Measurements from ENCODE around the gene LRRTM2.

LRRTM2 gene

DNA sequence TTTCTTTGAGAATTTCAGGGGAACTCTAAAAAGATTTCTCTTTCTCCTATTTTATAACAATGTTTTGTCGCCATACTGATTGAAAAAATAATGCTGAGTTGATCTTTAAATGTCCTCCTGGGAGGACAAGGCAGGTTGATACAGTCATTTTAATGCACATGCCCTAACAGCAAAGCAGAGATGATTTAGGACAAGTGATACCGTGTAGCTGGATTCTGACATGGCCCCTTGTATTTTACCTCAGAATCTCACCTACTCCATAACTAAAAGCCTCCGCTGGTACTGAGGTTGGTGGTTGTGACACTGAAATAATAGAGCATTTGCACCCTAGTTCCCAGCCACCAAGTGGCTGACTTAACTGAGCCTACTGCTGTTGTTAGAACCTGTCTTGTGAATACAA, 811 bp upstream of the LRRTM2 start:
- TF ChIP-seq ISL1 (CRISPR knock-in tag; IDR thresholded peaks at IDR 0.05) = no peak
- TF ChIP-seq TCF4 (CRISPR knock-in tag; IDR thresholded peaks at IDR 0.05; ENCODE audit: borderline replicate concordance) = no peak
- TF ChIP-seq CSDC2 (CRISPR knock-in tag; IDR thresholded peaks at IDR 0.05) = no peak
- no peak for TF ChIP-seq ZFP3 (CRISPR knock-in tag; IDR thresholded peaks at IDR 0.05)
- TF ChIP-seq, protein P1, sequence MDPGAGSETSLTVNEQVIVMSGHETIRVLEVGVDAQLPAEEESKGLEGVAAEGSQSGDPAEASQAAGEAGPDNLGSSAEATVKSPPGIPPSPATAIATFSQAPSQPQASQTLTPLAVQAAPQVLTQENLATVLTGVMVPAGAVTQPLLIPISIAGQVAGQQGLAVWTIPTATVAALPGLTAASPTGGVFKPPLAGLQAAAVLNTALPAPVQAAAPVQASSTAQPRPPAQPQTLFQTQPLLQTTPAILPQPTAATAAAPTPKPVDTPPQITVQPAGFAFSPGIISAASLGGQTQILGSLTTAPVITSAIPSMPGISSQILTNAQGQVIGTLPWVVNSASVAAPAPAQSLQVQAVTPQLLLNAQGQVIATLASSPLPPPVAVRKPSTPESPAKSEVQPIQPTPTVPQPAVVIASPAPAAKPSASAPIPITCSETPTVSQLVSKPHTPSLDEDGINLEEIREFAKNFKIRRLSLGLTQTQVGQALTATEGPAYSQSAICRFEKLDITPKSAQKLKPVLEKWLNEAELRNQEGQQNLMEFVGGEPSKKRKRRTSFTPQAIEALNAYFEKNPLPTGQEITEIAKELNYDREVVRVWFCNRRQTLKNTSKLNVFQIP (CRISPR knock-in tag; IDR thresholded peaks at IDR 0.05; ENCODE audit: borderline replicate concordance, low read depth) = no peak
- TF ChIP-seq ESRRG (CRISPR knock-in tag; IDR thresholded peaks at IDR 0.05) = no peak
- ATAC-seq = no peak

GRCh38 chr5:138875552-138875875, 379 bp upstream of the LRRTM2 start:
- TF ChIP-seq SNAI2 (CRISPR knock-in tag; IDR thresholded peaks at IDR 0.05) = no peak
- no peak for TF ChIP-seq RARB (CRISPR knock-in tag; IDR thresholded peaks at IDR 0.05)
- no peak for TF ChIP-seq ISL1 (CRISPR knock-in tag; IDR thresholded peaks at IDR 0.05)
- no peak for TF ChIP-seq ZFP3 (CRISPR knock-in tag; IDR thresholded peaks at IDR 0.05)
- TF ChIP-seq TOX (CRISPR knock-in tag; IDR thresholded peaks at IDR 0.05; ENCODE audit: borderline replicate concordance) = no peak
- TF ChIP-seq, protein P2, sequence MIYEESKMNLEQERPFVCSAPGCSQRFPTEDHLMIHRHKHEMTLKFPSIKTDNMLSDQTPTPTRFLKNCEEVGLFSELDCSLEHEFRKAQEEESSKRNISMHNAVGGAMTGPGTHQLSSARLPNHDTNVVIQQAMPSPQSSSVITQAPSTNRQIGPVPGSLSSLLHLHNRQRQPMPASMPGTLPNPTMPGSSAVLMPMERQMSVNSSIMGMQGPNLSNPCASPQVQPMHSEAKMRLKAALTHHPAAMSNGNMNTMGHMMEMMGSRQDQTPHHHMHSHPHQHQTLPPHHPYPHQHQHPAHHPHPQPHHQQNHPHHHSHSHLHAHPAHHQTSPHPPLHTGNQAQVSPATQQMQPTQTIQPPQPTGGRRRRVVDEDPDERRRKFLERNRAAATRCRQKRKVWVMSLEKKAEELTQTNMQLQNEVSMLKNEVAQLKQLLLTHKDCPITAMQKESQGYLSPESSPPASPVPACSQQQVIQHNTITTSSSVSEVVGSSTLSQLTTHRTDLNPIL (CRISPR knock-in tag; IDR thresholded peaks at IDR 0.05; ENCODE audit: low read depth) = no peak
- TF ChIP-seq ZFP30 (CRISPR knock-in tag; IDR thresholded peaks at IDR 0.05) = no peak
- TF ChIP-seq CSDC2 (CRISPR knock-in tag; IDR thresholded peaks at IDR 0.05) = no peak
- no peak for TF ChIP-seq BACH2 (CRISPR knock-in tag; IDR thresholded peaks at IDR 0.05; ENCODE audit: borderline replicate concordance)
- TF ChIP-seq ARNTL (CRISPR knock-in tag; IDR thresholded peaks at IDR 0.05; ENCODE audit: borderline replicate concordance, low read depth) = no peak
- TF ChIP-seq ESRRG (CRISPR knock-in tag; IDR thresholded peaks at IDR 0.05) = no peak
- TF ChIP-seq ZNF565 (CRISPR knock-in tag; conservative IDR thresholded peaks at IDR 0.05; ENCODE audit: low read depth) = no peak
- no peak for TF ChIP-seq GLIS3 (CRISPR knock-in tag; IDR thresholded peaks at IDR 0.05)
- TF ChIP-seq, protein P3, sequence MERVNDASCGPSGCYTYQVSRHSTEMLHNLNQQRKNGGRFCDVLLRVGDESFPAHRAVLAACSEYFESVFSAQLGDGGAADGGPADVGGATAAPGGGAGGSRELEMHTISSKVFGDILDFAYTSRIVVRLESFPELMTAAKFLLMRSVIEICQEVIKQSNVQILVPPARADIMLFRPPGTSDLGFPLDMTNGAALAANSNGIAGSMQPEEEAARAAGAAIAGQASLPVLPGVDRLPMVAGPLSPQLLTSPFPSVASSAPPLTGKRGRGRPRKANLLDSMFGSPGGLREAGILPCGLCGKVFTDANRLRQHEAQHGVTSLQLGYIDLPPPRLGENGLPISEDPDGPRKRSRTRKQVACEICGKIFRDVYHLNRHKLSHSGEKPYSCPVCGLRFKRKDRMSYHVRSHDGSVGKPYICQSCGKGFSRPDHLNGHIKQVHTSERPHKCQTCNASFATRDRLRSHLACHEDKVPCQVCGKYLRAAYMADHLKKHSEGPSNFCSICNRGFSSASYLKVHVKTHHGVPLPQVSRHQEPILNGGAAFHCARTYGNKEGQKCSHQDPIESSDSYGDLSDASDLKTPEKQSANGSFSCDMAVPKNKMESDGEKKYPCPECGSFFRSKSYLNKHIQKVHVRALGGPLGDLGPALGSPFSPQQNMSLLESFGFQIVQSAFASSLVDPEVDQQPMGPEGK (CRISPR knock-in tag; IDR thresholded peaks at IDR 0.05; ENCODE audit: borderline replicate concordance) = no peak
- TF ChIP-seq OSR1 (CRISPR knock-in tag; IDR thresholded peaks at IDR 0.05) = no peak
- TF ChIP-seq ZNF70 (CRISPR knock-in tag; IDR thresholded peaks at IDR 0.05) = no peak
- ATAC-seq = peak; percentile 13; the same call in 2 of the 3 replicates

DNA sequence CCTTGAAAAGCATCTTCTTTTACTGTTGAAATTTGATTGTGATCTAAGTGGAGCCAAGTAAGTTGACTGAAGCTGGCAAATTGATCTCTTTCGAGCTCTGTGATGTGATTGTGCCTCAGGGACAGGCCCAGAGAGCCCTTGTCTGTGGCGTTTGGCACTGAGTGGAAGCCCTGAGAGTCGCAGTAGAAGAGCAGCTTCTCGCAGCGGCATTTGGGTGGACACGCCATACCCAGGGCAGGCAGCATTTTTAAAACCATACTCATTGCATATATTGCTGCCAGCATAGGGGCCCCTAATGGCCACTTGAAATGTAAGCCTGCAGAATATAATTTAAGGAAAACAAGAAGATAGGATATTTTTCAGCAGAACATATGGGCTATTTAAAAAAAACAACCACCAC, 894 bp downstream of the LRRTM2 start:
- TF ChIP-seq ZNF70 (CRISPR knock-in tag; IDR thresholded peaks at IDR 0.05) (no peak), CSRNP3 (CRISPR knock-in tag; IDR thresholded peaks at IDR 0.05) (no peak), BACH2 (CRISPR knock-in tag; IDR thresholded peaks at IDR 0.05; ENCODE audit: borderline replicate concordance) (no peak), TOX (CRISPR knock-in tag; IDR thresholded peaks at IDR 0.05; ENCODE audit: borderline replicate concordance) (no peak), ZFP30 (CRISPR knock-in tag; IDR thresholded peaks at IDR 0.05) (no peak), ESRRG (CRISPR knock-in tag; IDR thresholded peaks at IDR 0.05) (no peak), OSR1 (CRISPR knock-in tag; IDR thresholded peaks at IDR 0.05) (no peak), ZNF565 (CRISPR knock-in tag; conservative IDR thresholded peaks at IDR 0.05; ENCODE audit: low read depth) (no peak), PPARA (CRISPR knock-in tag; IDR thresholded peaks at IDR 0.05; ENCODE audit: borderline replicate concordance) (no peak), SNAI2 (CRISPR knock-in tag; IDR thresholded peaks at IDR 0.05) (no peak), GLIS3 (CRISPR knock-in tag; IDR thresholded peaks at IDR 0.05) (no peak), ZFP3 (CRISPR knock-in tag; IDR thresholded peaks at IDR 0.05) (no peak)
- TF ChIP-seq, protein P1 (CRISPR knock-in tag; IDR thresholded peaks at IDR 0.05; ENCODE audit: borderline replicate concordance, low read depth) = no peak
- ATAC-seq = peak; percentile 76
